ENCODE data around the gene ADAMTS17. TPM values are rescaled to one million over a fixed set of nuclear protein-coding genes. Genes with fewer than 3 reads are reported as not detected.

The ADAMTS17 gene
- total and polyA plus RNA-seq, 2 experiments from 2014 or later, result 0.69 to 3.3 TPM

GRCh38 chr15:99998661-99999101 lies 343.1 kb downstream of the ADAMTS17 start:
- H3K4me1 ChIP-seq (ENCODE audit: low read depth), result peaks cover 8% of the 10 kb centered on the region
- no peaks in the 10 kb centered on the region for H3K36me3 ChIP-seq
- TF ChIP-seq, protein P1, sequence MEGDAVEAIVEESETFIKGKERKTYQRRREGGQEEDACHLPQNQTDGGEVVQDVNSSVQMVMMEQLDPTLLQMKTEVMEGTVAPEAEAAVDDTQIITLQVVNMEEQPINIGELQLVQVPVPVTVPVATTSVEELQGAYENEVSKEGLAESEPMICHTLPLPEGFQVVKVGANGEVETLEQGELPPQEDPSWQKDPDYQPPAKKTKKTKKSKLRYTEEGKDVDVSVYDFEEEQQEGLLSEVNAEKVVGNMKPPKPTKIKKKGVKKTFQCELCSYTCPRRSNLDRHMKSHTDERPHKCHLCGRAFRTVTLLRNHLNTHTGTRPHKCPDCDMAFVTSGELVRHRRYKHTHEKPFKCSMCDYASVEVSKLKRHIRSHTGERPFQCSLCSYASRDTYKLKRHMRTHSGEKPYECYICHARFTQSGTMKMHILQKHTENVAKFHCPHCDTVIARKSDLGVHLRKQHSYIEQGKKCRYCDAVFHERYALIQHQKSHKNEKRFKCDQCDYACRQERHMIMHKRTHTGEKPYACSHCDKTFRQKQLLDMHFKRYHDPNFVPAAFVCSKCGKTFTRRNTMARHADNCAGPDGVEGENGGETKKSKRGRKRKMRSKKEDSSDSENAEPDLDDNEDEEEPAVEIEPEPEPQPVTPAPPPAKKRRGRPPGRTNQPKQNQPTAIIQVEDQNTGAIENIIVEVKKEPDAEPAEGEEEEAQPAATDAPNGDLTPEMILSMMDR (IDR thresholded peaks at IDR 0.05; ENCODE audit: low read depth, low read length), result no peak
- no peak overlapping the region for H3K27ac ChIP-seq
- H3K9me3 ChIP-seq (ENCODE audit: low read depth), result no peaks in the 10 kb centered on the region
- H3K4me3 ChIP-seq, result no peak overlapping the region
- DNase-seq (ENCODE audit: low read depth in 1 of 2, low spot score in 1 of 2), result no peak
- no peaks in the 10 kb centered on the region for H3K27me3 ChIP-seq

DNA sequence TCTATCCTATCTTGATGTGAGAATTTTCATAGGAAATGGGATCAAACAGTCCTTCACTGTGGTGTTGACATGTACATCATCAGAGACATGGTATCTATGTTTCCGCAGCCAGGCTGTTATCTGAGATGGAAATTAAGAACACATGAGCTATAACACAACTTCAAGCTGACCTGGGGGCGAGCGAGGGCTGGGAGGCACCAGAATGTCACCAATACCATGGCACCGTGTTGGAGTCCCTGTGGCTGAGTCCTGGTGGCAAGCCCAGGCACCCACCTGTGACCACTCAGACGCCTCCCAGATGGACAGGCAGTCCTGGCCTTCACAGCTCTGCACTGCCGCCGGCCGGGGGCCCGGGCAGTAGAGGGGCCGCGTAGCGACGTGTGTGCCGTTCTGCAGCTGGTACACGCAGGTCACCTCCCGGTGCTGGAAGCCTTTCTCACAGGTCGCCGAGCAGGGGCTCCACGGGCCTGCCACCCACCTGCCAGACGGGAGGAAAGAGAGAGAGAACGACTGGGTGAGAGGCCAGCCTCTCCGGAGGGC lies 344.6 kb downstream of the ADAMTS17 start:
- Histone ChIP-seq H3K4me3 (no peak overlapping the region), H3K4me1 (ENCODE audit: low read depth) (peaks cover 9% of the 10 kb centered on the region), H3K36me3 (no peaks in the 10 kb centered on the region), H3K9me3 (ENCODE audit: low read depth) (no peaks in the 10 kb centered on the region), H3K27me3 (no peaks in the 10 kb centered on the region), H3K27ac (no peak overlapping the region)
- no peak for DNase-seq (ENCODE audit: low read depth in 1 of 2, low spot score in 1 of 2)
- TF ChIP-seq, protein P1 (IDR thresholded peaks at IDR 0.05; ENCODE audit: low read depth, low read length), result no peak

- TF ChIP-seq, protein P1 (IDR thresholded peaks at IDR 0.05; ENCODE audit: low read depth, low read length), result no peak
- Histone ChIP-seq H3K27me3 (no peaks in the 10 kb centered on the region), H3K9me3 (ENCODE audit: low read depth) (no peaks in the 10 kb centered on the region), H3K4me1 (ENCODE audit: low read depth) (peaks cover 9% of the 10 kb centered on the region), H3K4me3 (no peak overlapping the region), H3K36me3 (no peaks in the 10 kb centered on the region), H3K27ac (no peak overlapping the region)
- no peak for DNase-seq (ENCODE audit: low read depth in 1 of 2, low spot score in 1 of 2)
These were observed 345.1 kb downstream of the ADAMTS17 start for GRCh38 chr15:99996660-99997059.

DNA sequence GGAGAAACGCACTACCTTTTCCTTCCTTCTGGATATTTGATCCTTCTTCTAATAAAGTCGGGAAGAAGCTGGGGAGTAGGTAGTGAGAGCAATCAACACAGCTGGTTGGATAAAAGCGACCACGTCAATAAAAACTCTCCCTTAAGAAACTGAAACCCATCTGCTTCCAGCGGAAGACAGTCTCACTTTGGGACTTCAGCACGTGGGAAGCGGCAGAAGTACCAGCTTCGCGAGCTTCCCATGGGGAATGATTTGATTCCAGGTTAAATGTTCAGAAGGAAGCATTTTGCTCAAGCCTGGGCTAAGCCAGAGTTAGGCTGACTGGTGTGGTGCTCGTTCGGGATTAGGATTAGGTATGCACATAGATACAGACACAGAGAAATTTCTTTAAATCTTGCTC lies 346.2 kb downstream of the ADAMTS17 start:
- H3K27ac ChIP-seq, result no peak overlapping the region
- H3K27me3 ChIP-seq, result no peaks in the 10 kb centered on the region
- TF ChIP-seq, protein P1 (IDR thresholded peaks at IDR 0.05; ENCODE audit: low read depth, low read length), result no peak
- H3K4me1 ChIP-seq (ENCODE audit: low read depth), result peaks cover 9% of the 10 kb centered on the region
- no peak overlapping the region for H3K4me3 ChIP-seq
- no peaks in the 10 kb centered on the region for H3K36me3 ChIP-seq
- no peaks in the 10 kb centered on the region for H3K9me3 ChIP-seq (ENCODE audit: low read depth)
- DNase-seq (ENCODE audit: low read depth in 1 of 2, low spot score in 1 of 2), result no peak

DNA sequence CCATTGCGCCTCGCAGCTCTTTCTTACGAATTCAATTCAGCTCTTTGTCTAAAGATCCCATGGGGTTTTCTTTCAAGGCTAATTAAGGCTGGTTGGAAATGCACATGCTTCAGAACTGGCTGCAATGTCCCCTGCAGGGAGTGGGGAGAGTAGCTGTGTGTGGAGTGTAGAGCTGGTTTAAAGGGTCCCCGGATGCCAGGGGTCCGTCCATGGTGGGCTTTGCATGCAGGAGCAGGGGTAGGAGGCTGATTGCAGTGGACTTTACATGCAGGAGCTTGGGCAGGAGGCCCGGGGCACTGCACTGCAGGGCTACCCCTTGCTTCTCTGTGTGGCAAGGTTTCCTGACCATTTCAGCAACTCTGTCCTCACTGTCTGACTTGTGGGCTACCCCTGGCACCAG lies 346.9 kb downstream of the ADAMTS17 start:
- Histone ChIP-seq H3K9me3 (ENCODE audit: low read depth) (no peaks in the 10 kb centered on the region), H3K27ac (no peak overlapping the region), H3K4me1 (ENCODE audit: low read depth) (peaks cover 9% of the 10 kb centered on the region), H3K27me3 (no peaks in the 10 kb centered on the region), H3K4me3 (no peak overlapping the region), H3K36me3 (no peaks in the 10 kb centered on the region)
- DNase-seq (ENCODE audit: low read depth in 1 of 2, low spot score in 1 of 2), result no peak
- TF ChIP-seq, protein P1 (IDR thresholded peaks at IDR 0.05; ENCODE audit: low read depth, low read length), result no peak
